ENCODE results near the gene FEM1A. TPM values are rescaled to one million over a fixed set of nuclear protein-coding genes. Genes with fewer than 3 reads are reported as not detected.
"Not testable (repeated sequence)": the region's sequence is repeated elsewhere in the genome, so short reads cannot be mapped to it uniquely, and the experiment has no call there.

FEM1A gene
- total RNA-seq, 1 experiment from 2014 or later: 7.0 TPM

- Histone ChIP-seq H3K9me2 (ENCODE audit: insufficient read depth) (no peaks in the 10 kb centered on the region), H3K79me2 (ENCODE audit: low read depth) (peaks cover 7% of the 10 kb centered on the region; the same call in 1 of the 2 replicates), H3F3A (ENCODE audit: insufficient read depth, low read depth) (peaks cover 9% of the 10 kb centered on the region; the same call in 1 of the 2 replicates), H2AFZ (no peak overlapping the region), H3K4me2 (peak overlapping the region; percentile 73), H3K9me3 (ENCODE audit: insufficient read depth, low read depth) (no peaks in the 10 kb centered on the region), H3K36me3 (ENCODE audit: low read depth) (no peaks in the 10 kb centered on the region), H3K4me1 (replicated peaks; ENCODE audit: insufficient read depth) (peaks cover 21% of the 10 kb centered on the region), H3K27me3 (ENCODE audit: insufficient read depth, low read depth) (no peaks in the 10 kb centered on the region), H3K4me3 (no peak overlapping the region), H3K27ac (peak overlapping the region; percentile 43; the same call in 1 of the 2 replicates), H4K20me1 (ENCODE audit: insufficient read depth) (no peaks in the 10 kb centered on the region)
- no peak for DNase-seq
- TF ChIP-seq CTCF (conservative IDR thresholded peaks at IDR 0.05) (no peak), EZH2 (IDR thresholded peaks at IDR 0.05; ENCODE audit: low read depth) (no peak)
- ChIA-PET CTCF (no interaction called here), POLR2A (ENCODE audit: unreplicated experiment) (no interaction called here)
- BruUV-seq (replicated peaks): no TSS peak
- intact Hi-C loops (cut with micrococcal nuclease; ENCODE audit: unreplicated experiment): loop anchor here (5.0 kb wide), 1 partner anchor 164 kb away; the partner anchor contains the start of gene TNFAIP8L1
Observed at GRCh38 chr19:4801085-4801619, 9.6 kb downstream of the FEM1A start.

- H3K4me2 ChIP-seq: no peak overlapping the region
- TF ChIP-seq CTCF (conservative IDR thresholded peaks at IDR 0.05): no peak
- no peak for TF ChIP-seq EZH2 (IDR thresholded peaks at IDR 0.05; ENCODE audit: low read depth)
- DNase-seq: no peak
- BruUV-seq (replicated peaks): no TSS peak
- ChIA-PET POLR2A (ENCODE audit: unreplicated experiment) (interaction anchor here (0.6 kb wide), 1 partner anchor 213 kb away, joined by 3 read pairs; no protein-coding TSS in a partner anchor), CTCF (no interaction called here)
- peaks cover 15% of the 10 kb centered on the region; the same call in 1 of the 2 replicates for H3F3A ChIP-seq (ENCODE audit: insufficient read depth, low read depth)
- H3K4me3 ChIP-seq: no peak overlapping the region
- H3K4me1 ChIP-seq (replicated peaks; ENCODE audit: insufficient read depth): peaks cover 21% of the 10 kb centered on the region
- H3K9me3 ChIP-seq (ENCODE audit: insufficient read depth, low read depth): no peaks in the 10 kb centered on the region
- H3K9me2 ChIP-seq (ENCODE audit: insufficient read depth): no peaks in the 10 kb centered on the region
- no peaks in the 10 kb centered on the region for H3K27me3 ChIP-seq (ENCODE audit: insufficient read depth, low read depth)
- intact Hi-C loops (cut with micrococcal nuclease; ENCODE audit: unreplicated experiment): loop anchor here (5.0 kb wide), 1 partner anchor 165 kb away; the partner anchor contains the start of gene TNFAIP8L1
- no peaks in the 10 kb centered on the region for H3K36me3 ChIP-seq (ENCODE audit: low read depth)
- no peaks in the 10 kb centered on the region for H4K20me1 ChIP-seq (ENCODE audit: insufficient read depth)
- H3K79me2 ChIP-seq (ENCODE audit: low read depth): no peaks in the 10 kb centered on the region
- no peak overlapping the region for H2AFZ ChIP-seq
- no peak overlapping the region for H3K27ac ChIP-seq
Observed at GRCh38 chr19:4802711-4803110, 11.2 kb downstream of the FEM1A start.

GRCh38 chr19:4803736-4804695 lies 12.5 kb downstream of the FEM1A start:
- CTCF ChIA-PET: no interaction called here
- H3K4me3 ChIP-seq: no peak overlapping the region
- BruUV-seq (replicated peaks): no TSS peak
- no peak overlapping the region for H3K4me2 ChIP-seq
- H3K36me3 ChIP-seq (ENCODE audit: low read depth): no peaks in the 10 kb centered on the region
- intact Hi-C loops (cut with micrococcal nuclease; ENCODE audit: unreplicated experiment): loop anchor here (5.0 kb wide), 1 partner anchor 167 kb away; the partner anchor contains the start of gene TNFAIP8L1
- H3K27ac ChIP-seq: no peak overlapping the region
- no peaks in the 10 kb centered on the region for H3K9me3 ChIP-seq (ENCODE audit: insufficient read depth, low read depth)
- DNase-seq: peak in 1 of 2 experiments; percentile 52
- TF ChIP-seq CTCF (conservative IDR thresholded peaks at IDR 0.05) (peak; percentile 78), EZH2 (IDR thresholded peaks at IDR 0.05; ENCODE audit: low read depth) (no peak)
- H3F3A ChIP-seq (ENCODE audit: insufficient read depth, low read depth): peaks cover 16% of the 10 kb centered on the region; the same call in 1 of the 2 replicates
- peaks cover 21% of the 10 kb centered on the region for H3K4me1 ChIP-seq (replicated peaks; ENCODE audit: insufficient read depth)
- H2AFZ ChIP-seq: no peak overlapping the region
- no peaks in the 10 kb centered on the region for H4K20me1 ChIP-seq (ENCODE audit: insufficient read depth)
- H3K79me2 ChIP-seq (ENCODE audit: low read depth): no peaks in the 10 kb centered on the region
- H3K27me3 ChIP-seq (ENCODE audit: insufficient read depth, low read depth): no peaks in the 10 kb centered on the region
- H3K9me2 ChIP-seq (ENCODE audit: insufficient read depth): no peaks in the 10 kb centered on the region
- POLR2A ChIA-PET (ENCODE audit: unreplicated experiment): no interaction called here

- H3K9me2 ChIP-seq (ENCODE audit: insufficient read depth); BruUV-seq (replicated peaks); DNase-seq; intact Hi-C loops (cut with micrococcal nuclease; ENCODE audit: unreplicated experiment); POLR2A ChIA-PET (ENCODE audit: unreplicated experiment); H4K20me1 ChIP-seq (ENCODE audit: insufficient read depth); H2AFZ ChIP-seq; H3K27me3 ChIP-seq (ENCODE audit: insufficient read depth, low read depth); H3K27ac ChIP-seq; H3K79me2 ChIP-seq (ENCODE audit: low read depth); H3K4me2 ChIP-seq; H3K9me3 ChIP-seq (ENCODE audit: insufficient read depth, low read depth); H3K4me3 ChIP-seq; H3K36me3 ChIP-seq (ENCODE audit: low read depth): not testable (repeated sequence)
- CTCF ChIA-PET: interaction anchor here (0.6 kb wide), 1 partner anchor 266 kb away, joined by 4 read pairs; the partner anchor contains the start of gene LRG1
- peaks cover 19% of the 10 kb centered on the region for H3K4me1 ChIP-seq (replicated peaks; ENCODE audit: insufficient read depth)
- H3F3A ChIP-seq (ENCODE audit: insufficient read depth, low read depth): peaks cover 12% of the 10 kb centered on the region; the same call in 1 of the 2 replicates
Observed at GRCh38 chr19:4805140-4805539, 13.6 kb downstream of the FEM1A start.

Measured in PC-9 (cell line).